ENCODE data around the gene PPP4R4.

- TF ChIP-seq, protein P1, sequence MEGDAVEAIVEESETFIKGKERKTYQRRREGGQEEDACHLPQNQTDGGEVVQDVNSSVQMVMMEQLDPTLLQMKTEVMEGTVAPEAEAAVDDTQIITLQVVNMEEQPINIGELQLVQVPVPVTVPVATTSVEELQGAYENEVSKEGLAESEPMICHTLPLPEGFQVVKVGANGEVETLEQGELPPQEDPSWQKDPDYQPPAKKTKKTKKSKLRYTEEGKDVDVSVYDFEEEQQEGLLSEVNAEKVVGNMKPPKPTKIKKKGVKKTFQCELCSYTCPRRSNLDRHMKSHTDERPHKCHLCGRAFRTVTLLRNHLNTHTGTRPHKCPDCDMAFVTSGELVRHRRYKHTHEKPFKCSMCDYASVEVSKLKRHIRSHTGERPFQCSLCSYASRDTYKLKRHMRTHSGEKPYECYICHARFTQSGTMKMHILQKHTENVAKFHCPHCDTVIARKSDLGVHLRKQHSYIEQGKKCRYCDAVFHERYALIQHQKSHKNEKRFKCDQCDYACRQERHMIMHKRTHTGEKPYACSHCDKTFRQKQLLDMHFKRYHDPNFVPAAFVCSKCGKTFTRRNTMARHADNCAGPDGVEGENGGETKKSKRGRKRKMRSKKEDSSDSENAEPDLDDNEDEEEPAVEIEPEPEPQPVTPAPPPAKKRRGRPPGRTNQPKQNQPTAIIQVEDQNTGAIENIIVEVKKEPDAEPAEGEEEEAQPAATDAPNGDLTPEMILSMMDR (IDR thresholded peaks at IDR 0.05) = no peak
- no peak for TF ChIP-seq POLR2AphosphoS5 (IDR thresholded peaks at IDR 0.05; ENCODE audit: low read depth, low read length)
- TF ChIP-seq, protein P2, sequence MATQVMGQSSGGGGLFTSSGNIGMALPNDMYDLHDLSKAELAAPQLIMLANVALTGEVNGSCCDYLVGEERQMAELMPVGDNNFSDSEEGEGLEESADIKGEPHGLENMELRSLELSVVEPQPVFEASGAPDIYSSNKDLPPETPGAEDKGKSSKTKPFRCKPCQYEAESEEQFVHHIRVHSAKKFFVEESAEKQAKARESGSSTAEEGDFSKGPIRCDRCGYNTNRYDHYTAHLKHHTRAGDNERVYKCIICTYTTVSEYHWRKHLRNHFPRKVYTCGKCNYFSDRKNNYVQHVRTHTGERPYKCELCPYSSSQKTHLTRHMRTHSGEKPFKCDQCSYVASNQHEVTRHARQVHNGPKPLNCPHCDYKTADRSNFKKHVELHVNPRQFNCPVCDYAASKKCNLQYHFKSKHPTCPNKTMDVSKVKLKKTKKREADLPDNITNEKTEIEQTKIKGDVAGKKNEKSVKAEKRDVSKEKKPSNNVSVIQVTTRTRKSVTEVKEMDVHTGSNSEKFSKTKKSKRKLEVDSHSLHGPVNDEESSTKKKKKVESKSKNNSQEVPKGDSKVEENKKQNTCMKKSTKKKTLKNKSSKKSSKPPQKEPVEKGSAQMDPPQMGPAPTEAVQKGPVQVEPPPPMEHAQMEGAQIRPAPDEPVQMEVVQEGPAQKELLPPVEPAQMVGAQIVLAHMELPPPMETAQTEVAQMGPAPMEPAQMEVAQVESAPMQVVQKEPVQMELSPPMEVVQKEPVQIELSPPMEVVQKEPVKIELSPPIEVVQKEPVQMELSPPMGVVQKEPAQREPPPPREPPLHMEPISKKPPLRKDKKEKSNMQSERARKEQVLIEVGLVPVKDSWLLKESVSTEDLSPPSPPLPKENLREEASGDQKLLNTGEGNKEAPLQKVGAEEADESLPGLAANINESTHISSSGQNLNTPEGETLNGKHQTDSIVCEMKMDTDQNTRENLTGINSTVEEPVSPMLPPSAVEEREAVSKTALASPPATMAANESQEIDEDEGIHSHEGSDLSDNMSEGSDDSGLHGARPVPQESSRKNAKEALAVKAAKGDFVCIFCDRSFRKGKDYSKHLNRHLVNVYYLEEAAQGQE (IDR thresholded peaks at IDR 0.05; ENCODE audit: insufficient read depth in 1 of 2, low read depth in 2 of 2, low read length in 1 of 2) = no peak
Observed at GRCh38 chr14:94129111-94129757, 44.9 kb upstream of the PPP4R4 start, which contains the start of gene IFI27L2.
